Bronchial epithelial cell (primary cell): ENCODE data around the gene IZUMO1R. TPM values are rescaled to one million over a fixed set of nuclear protein-coding genes. Genes with fewer than 3 reads are reported as not detected.

Experiments used
- DNase-seq: peaks from one replicate; pipeline ENCODE4 v3.0.0-alpha.2; 2010; ENCODE audit warnings: low read depth
- FAIRE-seq: peaks from 2 replicates; lab custom pipeline; 2011; peaks lifted over from hg19 to GRCh38; lab: Jason Lieb, UNC
- H3K27me3 ChIP-seq: 2 replicates; pipeline ENCODE4 v1.5.1; 2011; ENCODE audit warnings: low read length; ENCODE audit not compliant: control insufficient read depth, insufficient read depth
- H3K36me3 ChIP-seq: 2 replicates; pipeline ENCODE4 v1.5.1; 2011; ENCODE audit warnings: low read length; ENCODE audit not compliant: control insufficient read depth, insufficient read depth
- H3K4me3 ChIP-seq: 2 replicates; pipeline ENCODE4 v1.5.1; 2011; ENCODE audit warnings: mild to moderate bottlenecking, low read depth, low read length, control low read depth
- CTCF ChIP-seq: IDR thresholded peaks from 2 replicates; pipeline ENCODE4 v1.5.1; 2011; ENCODE audit warnings: mild to moderate bottlenecking, moderate library complexity, low read length, control low read depth, inconsistent platforms; ENCODE audit not compliant: insufficient read depth, severe bottlenecking
- total RNA-seq: library from RNA; depleted of rRNA; stranded (reverse); fragments of >200 nt; gene quantifications from 2 replicates; pipeline ENCODE4 v1.2.1, GENCODE V29; 2014

IZUMO1R gene
- total RNA-seq, 1 donor from 2014 or later = not detected

GRCh38 chr11:94279996-94280395 lies 24.4 kb upstream of the IZUMO1R start:
- FAIRE-seq (no peak), DNase-seq (no peak)
- no peak for TF ChIP-seq CTCF
- Histone ChIP-seq H3K27me3 (no peaks in the 10 kb centered on the region), H3K4me3 (no peak overlapping the region), H3K36me3 (no peaks in the 10 kb centered on the region)

GRCh38 chr11:94281324-94281723 lies 23.1 kb upstream of the IZUMO1R start:
- no peak for DNase-seq
- TF ChIP-seq CTCF = no peak
- no peak for FAIRE-seq

GRCh38 chr11:94283678-94284077 lies 20.7 kb upstream of the IZUMO1R start:
- no peak for TF ChIP-seq CTCF
- FAIRE-seq (no peak), DNase-seq (no peak)
- Histone ChIP-seq H3K36me3 (no peaks in the 10 kb centered on the region), H3K4me3 (no peak overlapping the region), H3K27me3 (no peaks in the 10 kb centered on the region)

More at GRCh38 chr11:94281324-94281723, 23.1 kb upstream of the IZUMO1R start:
- H3K4me3 ChIP-seq = no peak overlapping the region
- H3K27me3 ChIP-seq = no peaks in the 10 kb centered on the region
- H3K36me3 ChIP-seq = no peaks in the 10 kb centered on the region

GRCh38 chr11:94295534-94295933 lies 8.8 kb upstream of the IZUMO1R start:
- H3K36me3 ChIP-seq = no peaks in the 10 kb centered on the region
- H3K4me3 ChIP-seq = no peak overlapping the region
- DNase-seq = peak; percentile 19
- no peaks in the 10 kb centered on the region for H3K27me3 ChIP-seq
- no peak for FAIRE-seq
- no peak for TF ChIP-seq CTCF

- FAIRE-seq (peak; percentile 18), DNase-seq (no peak)
- TF ChIP-seq CTCF = no peak
- Histone ChIP-seq H3K4me3 (no peak overlapping the region), H3K36me3 (no peaks in the 10 kb centered on the region), H3K27me3 (no peaks in the 10 kb centered on the region)
Measured at GRCh38 chr11:94297985-94298576, 6.3 kb upstream of the IZUMO1R start.

GRCh38 chr11:94302776-94303175 lies 1.6 kb upstream of the IZUMO1R start:
- no peaks in the 10 kb centered on the region for H3K36me3 ChIP-seq
- DNase-seq = no peak
- no peak for FAIRE-seq
- H3K27me3 ChIP-seq = no peaks in the 10 kb centered on the region
- no peak overlapping the region for H3K4me3 ChIP-seq
- no peak for TF ChIP-seq CTCF
